Mucosa of descending colon (tissue), 3 donors: ENCODE measurements around the gene CPT1C. TPM values are rescaled to one million over a fixed set of nuclear protein-coding genes. Genes with fewer than 3 reads are reported as not detected.

Experiments
- ATAC-seq: fragments of 200-7000 bp; cut with Tn5 transposase; one replicate; pipeline ENCODE4 v1.9.1; 2020; ENCODE audit warnings: mild to moderate bottlenecking, moderate library complexity
- DNase-seq, 3 donors: peaks; one replicate each; pipeline ENCODE4 v3.0.0-alpha.2; 2020
- H3K36me3 ChIP-seq: fragments of 200-600 bp; one replicate; pipeline ENCODE4 v1.8.0; 2021; ENCODE audit warnings: low read depth, mild to moderate bottlenecking
- H3K4me1 ChIP-seq: fragments of 200-600 bp; one replicate; pipeline ENCODE4 v1.8.0; 2021; ENCODE audit warnings: low read depth, mild to moderate bottlenecking
- H3K4me3 ChIP-seq: fragments of 200-600 bp; one replicate; pipeline ENCODE4 v1.8.0; 2021; ENCODE audit warnings: mild to moderate bottlenecking
- H3K9me3 ChIP-seq: fragments of 200-600 bp; one replicate; pipeline ENCODE4 v1.8.0; 2021; ENCODE audit warnings: mild to moderate bottlenecking
- intact Hi-C, 2 donors: fragments of 100-400 bp; cut with DNase I in 1 of 2; cut with micrococcal nuclease in 1 of 2; formaldehyde crosslinking; loops; one replicate each; pipeline versions ENCODE4 v1.11.0 to v1.11.1; 2022; cut with DNase I, micrococcal nuclease
- total RNA-seq, 3 donors: library from RNA; stranded (reverse); fragmentation: NEBNext Ultra II Directional in 2 of 3; extraction: Animal tissue kit (Norgen Biotek cat#: 25700) in 2 of 3; gene quantifications; one replicate each; pipeline versions ENCODE4 v1.2.1 to v1.2.4, GENCODE V29; 2021 to 2023
- TF ChIP-seq, protein P1 (sequence below): fragments of 200-600 bp; IDR thresholded peaks from one replicate; pipeline ENCODE4 v1.8.0; 2022; ENCODE audit warnings: antibody characterized with exemption, mild to moderate bottlenecking
- donor health status: DM: no; HTN: no; CAD: no; lungs with moderate emphysema.
- donor health status: DM: no; HTN: no; CAD: no.
- donor health status: DM: no; HTN: yes; CAD: no.

CPT1C gene
- total RNA-seq, 3 donors from 2014 or later: 1.9 to 7.6 (median 2.2) TPM

DNA sequence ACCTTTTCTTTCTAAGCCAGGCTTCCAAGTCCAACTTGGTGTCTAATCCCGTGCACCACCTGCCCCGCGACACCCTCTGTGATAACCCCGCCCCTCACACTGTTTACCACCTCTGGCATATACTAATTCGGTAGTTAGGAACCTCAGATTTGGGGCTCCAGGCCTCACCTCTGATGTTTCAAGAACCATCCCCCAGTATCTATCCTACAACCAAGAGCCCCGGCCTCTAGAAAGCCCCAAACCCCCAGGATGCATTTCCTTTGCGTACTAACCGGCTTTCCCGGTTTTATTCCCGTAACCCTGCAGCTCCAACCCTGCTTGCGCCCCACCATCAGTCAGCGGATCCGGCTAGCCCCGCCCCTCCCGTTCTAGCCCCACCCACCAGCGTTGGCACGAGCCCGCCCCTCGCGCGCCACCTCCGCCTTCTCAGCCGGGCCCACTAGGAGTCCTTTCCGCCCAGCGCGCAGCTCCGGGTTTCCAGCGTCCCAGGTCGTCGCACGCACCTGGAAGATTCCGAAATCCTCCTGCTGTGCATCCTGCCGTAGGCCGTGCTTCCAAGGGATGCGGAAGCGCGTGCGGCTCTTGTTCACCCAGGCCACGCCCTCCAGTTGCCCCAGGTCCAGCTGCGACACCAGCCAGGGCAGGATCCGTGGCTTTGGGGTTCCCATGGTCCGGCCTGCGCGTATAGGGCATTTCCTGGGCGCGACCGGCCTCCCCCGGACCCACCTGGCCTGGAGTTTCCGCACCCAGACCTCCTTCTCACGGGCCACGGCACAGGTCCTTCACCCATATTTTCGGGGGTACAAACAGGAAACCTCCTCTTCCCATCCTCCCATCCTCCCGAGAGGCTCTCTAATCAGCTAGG, 26.5 kb upstream of the CPT1C start:
- Histone ChIP-seq H3K4me1 (peaks cover 10% of the 10 kb centered on the region), H3K36me3 (peaks cover 6% of the 10 kb centered on the region), H3K4me3 (peak overlapping the region; percentile 68), H3K9me3 (no peaks in the 10 kb centered on the region)
- intact Hi-C loops: no loop called here
- ATAC-seq: peak; percentile 85
- DNase-seq: peak; percentile 95 to 96 (median 96)
- TF ChIP-seq, protein P1, sequence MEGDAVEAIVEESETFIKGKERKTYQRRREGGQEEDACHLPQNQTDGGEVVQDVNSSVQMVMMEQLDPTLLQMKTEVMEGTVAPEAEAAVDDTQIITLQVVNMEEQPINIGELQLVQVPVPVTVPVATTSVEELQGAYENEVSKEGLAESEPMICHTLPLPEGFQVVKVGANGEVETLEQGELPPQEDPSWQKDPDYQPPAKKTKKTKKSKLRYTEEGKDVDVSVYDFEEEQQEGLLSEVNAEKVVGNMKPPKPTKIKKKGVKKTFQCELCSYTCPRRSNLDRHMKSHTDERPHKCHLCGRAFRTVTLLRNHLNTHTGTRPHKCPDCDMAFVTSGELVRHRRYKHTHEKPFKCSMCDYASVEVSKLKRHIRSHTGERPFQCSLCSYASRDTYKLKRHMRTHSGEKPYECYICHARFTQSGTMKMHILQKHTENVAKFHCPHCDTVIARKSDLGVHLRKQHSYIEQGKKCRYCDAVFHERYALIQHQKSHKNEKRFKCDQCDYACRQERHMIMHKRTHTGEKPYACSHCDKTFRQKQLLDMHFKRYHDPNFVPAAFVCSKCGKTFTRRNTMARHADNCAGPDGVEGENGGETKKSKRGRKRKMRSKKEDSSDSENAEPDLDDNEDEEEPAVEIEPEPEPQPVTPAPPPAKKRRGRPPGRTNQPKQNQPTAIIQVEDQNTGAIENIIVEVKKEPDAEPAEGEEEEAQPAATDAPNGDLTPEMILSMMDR: no peak

- peaks cover 6% of the 10 kb centered on the region for H3K36me3 ChIP-seq
These were observed 25.9 kb upstream of the CPT1C start for GRCh38 chr19:49665036-49665350.

DNA sequence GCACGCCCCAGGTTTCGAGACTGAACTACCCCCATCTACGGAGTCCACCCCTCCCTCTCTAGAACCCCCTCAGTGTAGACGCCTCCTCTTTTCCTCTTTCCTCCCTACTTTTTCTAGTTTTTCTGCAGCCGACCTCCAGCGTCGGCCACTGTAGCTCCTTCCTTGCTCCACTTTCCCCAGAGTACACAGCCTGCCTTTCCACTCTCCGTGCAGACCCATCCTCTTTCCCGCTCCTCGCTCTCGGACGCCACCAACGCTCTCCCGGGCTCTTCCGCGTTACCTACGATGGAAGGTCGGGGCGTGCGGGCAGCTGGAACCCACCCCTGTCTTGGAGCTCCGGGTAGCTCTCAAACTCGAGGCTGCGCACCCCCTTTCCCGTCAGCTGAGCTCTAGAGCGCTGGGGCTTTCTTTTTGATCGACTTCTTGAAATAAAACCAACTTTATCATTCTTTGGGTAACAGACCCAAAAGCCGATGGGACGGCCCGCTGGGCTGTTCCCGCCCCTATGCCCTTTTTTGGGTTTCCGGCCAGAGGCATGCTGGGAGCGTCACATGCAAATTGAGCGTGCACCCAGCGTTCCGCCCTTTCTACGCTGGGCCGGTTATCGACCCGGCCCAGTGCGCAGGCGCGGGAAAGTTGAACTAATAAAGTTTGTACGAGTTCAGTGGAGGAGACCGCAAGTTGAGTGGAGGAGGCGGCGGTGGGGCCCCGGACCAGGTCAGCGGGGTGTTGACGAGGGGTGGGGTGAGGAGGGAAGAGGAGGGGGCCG, 25.4 kb upstream of the CPT1C start, which contains the start of the genes BCL2L12 and IRF3:
Gene BCL2L12 (plus strand): TSS at position 583 of the 769 bp plus-strand sequence. CDS start 760 bp downstream, outside the sequence.
Gene IRF3 (minus strand): TSS at position 507 of the 769 bp plus-strand sequence. CDS start 1,019 bp downstream, outside the sequence.
- Histone ChIP-seq H3K4me3 (peak within 1 kb of the TSS; percentile 68), H3K36me3 (peaks cover 6% of the 10 kb centered on the region), H3K4me1 (peaks cover 10% of the 10 kb centered on the region), H3K9me3 (no peaks in the 10 kb centered on the region)
- ATAC-seq: peak; percentile 89
- TF ChIP-seq, protein P1: no peak
- DNase-seq: peak; percentile 98 to 99 (median 98)
- intact Hi-C loops: no loop called here

More at GRCh38 chr19:49665036-49665350, 25.9 kb upstream of the CPT1C start:
- Histone ChIP-seq H3K9me3 (no peaks in the 10 kb centered on the region), H3K4me3 (peak overlapping the region; percentile 68), H3K4me1 (peaks cover 10% of the 10 kb centered on the region)
- TF ChIP-seq, protein P1: no peak
- ATAC-seq: no peak
- peak in 1 of 3 donors; percentile 24 for DNase-seq
- intact Hi-C loops: no loop called here

GRCh38 chr19:49666120-49666444, 24.8 kb upstream of the CPT1C start:
- intact Hi-C loops: no loop called here
- H3K36me3 ChIP-seq: peaks cover 6% of the 10 kb centered on the region
- TF ChIP-seq, protein P1: no peak
- H3K4me1 ChIP-seq: peaks cover 10% of the 10 kb centered on the region
- H3K9me3 ChIP-seq: no peaks in the 10 kb centered on the region
- ATAC-seq: peak; percentile 0
- peak overlapping the region; percentile 68 for H3K4me3 ChIP-seq
- DNase-seq: no peak

GRCh38 chr19:49667473-49667872, 23.4 kb upstream of the CPT1C start:
- ATAC-seq: no peak
- Histone ChIP-seq H3K4me1 (peaks cover 19% of the 10 kb centered on the region), H3K4me3 (no peak overlapping the region), H3K36me3 (no peaks in the 10 kb centered on the region), H3K9me3 (no peaks in the 10 kb centered on the region)
- DNase-seq: no peak
- intact Hi-C loops: no loop called here
- TF ChIP-seq, protein P1: no peak
